OCI-LY7 (cell line): ENCODE data around the gene CDT1.

ENCODE experiments used
- CTCF ChIP-seq: fragments of 200-600 bp; sonication (generic); conservative IDR thresholded peaks from 2 replicates; pipeline ENCODE4 v1.5.1; 2014; ENCODE audit warnings: mild to moderate bottlenecking, antibody characterized with exemption, low read length, moderate library complexity, mixed read lengths
- EZH2phosphoT487 ChIP-seq: fragments of 200-600 bp; sonication (generic); IDR thresholded peaks from 2 replicates; pipeline ENCODE4 v1.6.1; 2018; ENCODE audit warnings: low read depth, borderline replicate concordance, mild to moderate bottlenecking, mixed run types, antibody characterized with exemption, low read length, moderate library complexity, mixed read lengths

- TF ChIP-seq CTCF (no peak), EZH2phosphoT487 (no peak)
Measured at GRCh38 chr16:88816736-88817535, 13.3 kb downstream of the CDT1 start.
